ENCODE results near the gene TUBAL3. TPM values are rescaled to one million over a fixed set of nuclear protein-coding genes. Genes with fewer than 3 reads are reported as not detected.

TUBAL3 gene
- total RNA-seq, 1 donor from 2014 or later, result not detected

DNA sequence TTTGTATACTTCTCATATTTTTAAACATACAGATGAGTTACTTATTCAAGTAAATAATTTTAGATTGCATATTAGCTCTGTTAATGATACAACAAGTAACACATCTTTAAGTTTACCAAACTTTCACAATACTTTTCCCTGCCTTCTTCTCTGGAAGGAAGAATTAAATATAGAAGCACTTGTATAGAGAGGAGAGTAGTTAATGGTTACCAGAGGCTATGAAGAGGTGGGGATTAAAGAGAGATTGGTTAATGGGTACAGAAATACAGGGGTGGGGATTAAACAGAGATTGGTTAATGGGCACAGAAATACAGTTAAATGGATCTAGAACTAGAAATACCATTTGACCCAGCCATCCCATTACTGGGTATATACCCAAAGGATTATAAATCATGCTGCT, 59.9 kb downstream of the TUBAL3 start:
- peaks cover 2% of the 10 kb centered on the region for H3K9me3 Mint-ChIP-seq (ENCODE audit: unreplicated experiment)
- peaks cover 3% of the 10 kb centered on the region for H3K27me3 Mint-ChIP-seq (ENCODE audit: low read depth, unreplicated experiment)

DNA sequence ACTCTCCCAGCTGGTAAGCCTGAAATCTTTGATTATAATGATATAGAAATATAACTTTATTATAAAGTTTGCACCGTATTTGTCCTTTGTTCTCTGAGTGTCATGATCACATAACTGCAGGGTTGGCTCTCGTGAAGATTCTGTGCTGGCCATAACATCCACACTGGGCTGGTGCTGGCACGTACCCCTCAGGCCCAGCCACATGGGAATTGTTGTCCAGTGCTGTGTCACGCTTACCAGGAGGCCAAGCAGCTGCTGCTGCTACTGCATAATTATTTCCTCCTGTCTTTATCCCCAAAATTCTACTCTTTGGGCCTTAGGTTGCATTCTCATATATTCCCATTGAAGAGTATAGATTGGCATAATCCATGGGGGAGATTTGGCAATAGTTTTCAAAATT, 60.6 kb downstream of the TUBAL3 start:
- H3K36me3 Mint-ChIP-seq (ENCODE audit: low read depth, unreplicated experiment), result no peaks in the 10 kb centered on the region
- TF ChIP-seq EZH2 (IDR thresholded peaks at IDR 0.05; ENCODE audit: insufficient read depth, low read length), result no peak
- TF ChIP-seq, protein P1, sequence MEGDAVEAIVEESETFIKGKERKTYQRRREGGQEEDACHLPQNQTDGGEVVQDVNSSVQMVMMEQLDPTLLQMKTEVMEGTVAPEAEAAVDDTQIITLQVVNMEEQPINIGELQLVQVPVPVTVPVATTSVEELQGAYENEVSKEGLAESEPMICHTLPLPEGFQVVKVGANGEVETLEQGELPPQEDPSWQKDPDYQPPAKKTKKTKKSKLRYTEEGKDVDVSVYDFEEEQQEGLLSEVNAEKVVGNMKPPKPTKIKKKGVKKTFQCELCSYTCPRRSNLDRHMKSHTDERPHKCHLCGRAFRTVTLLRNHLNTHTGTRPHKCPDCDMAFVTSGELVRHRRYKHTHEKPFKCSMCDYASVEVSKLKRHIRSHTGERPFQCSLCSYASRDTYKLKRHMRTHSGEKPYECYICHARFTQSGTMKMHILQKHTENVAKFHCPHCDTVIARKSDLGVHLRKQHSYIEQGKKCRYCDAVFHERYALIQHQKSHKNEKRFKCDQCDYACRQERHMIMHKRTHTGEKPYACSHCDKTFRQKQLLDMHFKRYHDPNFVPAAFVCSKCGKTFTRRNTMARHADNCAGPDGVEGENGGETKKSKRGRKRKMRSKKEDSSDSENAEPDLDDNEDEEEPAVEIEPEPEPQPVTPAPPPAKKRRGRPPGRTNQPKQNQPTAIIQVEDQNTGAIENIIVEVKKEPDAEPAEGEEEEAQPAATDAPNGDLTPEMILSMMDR (IDR thresholded peaks at IDR 0.05; ENCODE audit: insufficient read depth, low read depth, low read length), result no peak
- H2AFZ ChIP-seq (ENCODE audit: low read depth, low read length), result no peak overlapping the region
- H4K20me1 ChIP-seq (ENCODE audit: insufficient read depth, low read length), result no peaks in the 10 kb centered on the region
- DNase-seq (ENCODE audit: low read depth) (no peak), FAIRE-seq (no peak)
- H3K27ac Mint-ChIP-seq (ENCODE audit: unreplicated experiment), result no peak overlapping the region
- H3K4me2 ChIP-seq (ENCODE audit: low read length), result no peak overlapping the region
- H3K36me3 ChIP-seq (ENCODE audit: insufficient read depth, low read length), result no peaks in the 10 kb centered on the region
- H3K4me1 Mint-ChIP-seq (ENCODE audit: low read depth, unreplicated experiment), result no peaks in the 10 kb centered on the region
- no peak overlapping the region for H3K27ac ChIP-seq (ENCODE audit: low read depth, low read length)
- H3K4me1 ChIP-seq (ENCODE audit: insufficient read depth, low read length), result no peaks in the 10 kb centered on the region
- no peaks in the 10 kb centered on the region for H3K27me3 ChIP-seq (ENCODE audit: insufficient read depth, low read length)
- H3K27me3 Mint-ChIP-seq (ENCODE audit: low read depth, unreplicated experiment), result peaks cover 7% of the 10 kb centered on the region
- no peaks in the 10 kb centered on the region for H3K79me2 ChIP-seq (ENCODE audit: insufficient read depth, low read length)
- no peak overlapping the region for H3K4me3 ChIP-seq (ENCODE audit: insufficient read depth, low read depth, low read length)
- H3K9me3 ChIP-seq (ENCODE audit: insufficient read depth, low read depth, low read length), result no peaks in the 10 kb centered on the region
- no peak overlapping the region for H3K9ac ChIP-seq (ENCODE audit: low read length)
- H3K4me3 Mint-ChIP-seq (ENCODE audit: unreplicated experiment), result no peak overlapping the region
- H3K9me3 Mint-ChIP-seq (ENCODE audit: unreplicated experiment), result peaks cover 2% of the 10 kb centered on the region

More for the DNA sequence above, 59.9 kb downstream of the TUBAL3 start:
- Histone ChIP-seq H3K4me1 (ENCODE audit: insufficient read depth, low read length) (no peaks in the 10 kb centered on the region), H3K27me3 (ENCODE audit: insufficient read depth, low read length) (no peaks in the 10 kb centered on the region), H4K20me1 (ENCODE audit: insufficient read depth, low read length) (no peaks in the 10 kb centered on the region), H3K27ac (ENCODE audit: low read depth, low read length) (no peak overlapping the region), H3K9ac (ENCODE audit: low read length) (no peak overlapping the region), H3K9me3 (ENCODE audit: insufficient read depth, low read depth, low read length) (no peaks in the 10 kb centered on the region), H3K36me3 (ENCODE audit: insufficient read depth, low read length) (no peaks in the 10 kb centered on the region), H3K79me2 (ENCODE audit: insufficient read depth, low read length) (no peaks in the 10 kb centered on the region), H3K4me3 (ENCODE audit: insufficient read depth, low read depth, low read length) (no peak overlapping the region), H2AFZ (ENCODE audit: low read depth, low read length) (no peak overlapping the region), H3K4me2 (ENCODE audit: low read length) (no peak overlapping the region)
- no peak for TF ChIP-seq EZH2 (IDR thresholded peaks at IDR 0.05; ENCODE audit: insufficient read depth, low read length)
- Mint-ChIP-seq H3K4me1 (ENCODE audit: low read depth, unreplicated experiment) (no peaks in the 10 kb centered on the region), H3K4me3 (ENCODE audit: unreplicated experiment) (no peak overlapping the region), H3K27ac (ENCODE audit: unreplicated experiment) (no peak overlapping the region), H3K36me3 (ENCODE audit: low read depth, unreplicated experiment) (no peaks in the 10 kb centered on the region)
- FAIRE-seq, result no peak
- DNase-seq (ENCODE audit: low read depth), result no peak

DNA sequence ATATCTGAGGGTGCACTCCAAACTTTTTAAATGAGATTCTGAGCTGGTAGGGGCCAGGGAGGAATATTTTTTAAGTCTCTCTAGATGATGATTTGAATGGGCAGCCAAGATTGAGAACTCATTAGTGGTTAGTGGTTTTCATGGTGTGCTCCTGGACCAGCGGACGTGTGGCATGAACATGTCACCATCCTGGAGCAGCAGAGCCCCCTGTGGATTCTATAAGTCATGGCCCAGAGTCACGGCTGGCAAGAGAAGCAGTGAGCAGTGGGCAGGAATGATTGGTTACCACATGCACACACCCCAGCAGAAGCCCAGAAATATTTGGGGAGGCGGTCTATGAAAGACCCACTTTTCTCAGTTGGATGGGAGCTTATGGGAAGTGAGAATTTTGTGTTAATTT, 61.1 kb downstream of the TUBAL3 start:
- Histone ChIP-seq H2AFZ (ENCODE audit: low read depth, low read length) (no peak overlapping the region), H3K4me2 (ENCODE audit: low read length) (no peak overlapping the region), H3K4me3 (ENCODE audit: insufficient read depth, low read depth, low read length) (no peak overlapping the region), H3K9ac (ENCODE audit: low read length) (no peak overlapping the region), H3K27ac (ENCODE audit: low read depth, low read length) (no peak overlapping the region), H3K36me3 (ENCODE audit: insufficient read depth, low read length) (no peaks in the 10 kb centered on the region), H4K20me1 (ENCODE audit: insufficient read depth, low read length) (no peaks in the 10 kb centered on the region), H3K4me1 (ENCODE audit: insufficient read depth, low read length) (no peaks in the 10 kb centered on the region), H3K27me3 (ENCODE audit: insufficient read depth, low read length) (no peaks in the 10 kb centered on the region), H3K9me3 (ENCODE audit: insufficient read depth, low read depth, low read length) (no peaks in the 10 kb centered on the region), H3K79me2 (ENCODE audit: insufficient read depth, low read length) (no peaks in the 10 kb centered on the region)
- no peak for TF ChIP-seq EZH2 (IDR thresholded peaks at IDR 0.05; ENCODE audit: insufficient read depth, low read length)
- TF ChIP-seq, protein P1 (IDR thresholded peaks at IDR 0.05; ENCODE audit: insufficient read depth, low read depth, low read length), result no peak
- FAIRE-seq (no peak), DNase-seq (ENCODE audit: low read depth) (no peak)
- H3K27me3 Mint-ChIP-seq (ENCODE audit: low read depth, unreplicated experiment), result peaks cover 7% of the 10 kb centered on the region
- no peak overlapping the region for H3K4me3 Mint-ChIP-seq (ENCODE audit: unreplicated experiment)
- no peaks in the 10 kb centered on the region for H3K36me3 Mint-ChIP-seq (ENCODE audit: low read depth, unreplicated experiment)
- peaks cover 2% of the 10 kb centered on the region for H3K9me3 Mint-ChIP-seq (ENCODE audit: unreplicated experiment)
- no peaks in the 10 kb centered on the region for H3K4me1 Mint-ChIP-seq (ENCODE audit: low read depth, unreplicated experiment)
- no peak overlapping the region for H3K27ac Mint-ChIP-seq (ENCODE audit: unreplicated experiment)

Other genes starting within 250 kb of the TUBAL3 start
- not detected in 2 replicates for gene AKR1C8, start 219.7 kb downstream of the TUBAL3 start, total RNA-seq
- gene AKR1C4, start 208.0 kb downstream of the TUBAL3 start, total RNA-seq, result not detected in 2 replicates
- not detected in 2 replicates for gene UCN3, start 39.9 kb downstream of the TUBAL3 start, total RNA-seq
- 31.5 and 43.5 TPM in 2 replicates for gene NET1, start 7.7 kb upstream of the TUBAL3 start, total RNA-seq
- not detected in 2 replicates for gene CALML5, start 94.7 kb upstream of the TUBAL3 start, total RNA-seq
- not detected in 2 replicates for gene CALML3, start 120.1 kb upstream of the TUBAL3 start, total RNA-seq

Data from astrocyte (in vitro differentiated cells and primary cell).